ENCODE data around the gene LYZL4.

LYZL4 gene

GRCh38 chr3:42443819-42444436 is 33.5 kb upstream of the LYZL4 start:
- H3K79me2 ChIP-seq (ENCODE audit: low read length): no peaks in the 10 kb centered on the region
- peak; percentile 99 for TF ChIP-seq CTCF (IDR thresholded peaks at IDR 0.05; ENCODE audit: low read depth, low read length)
- no peak for TF ChIP-seq EZH2phosphoT487 (IDR thresholded peaks at IDR 0.05; ENCODE audit: low read depth)
- no peaks in the 10 kb centered on the region for H3K4me1 ChIP-seq (ENCODE audit: low read length)
- H3K27me3 ChIP-seq (ENCODE audit: low read depth, low read length): peaks cover 27% of the 10 kb centered on the region
- H3K36me3 ChIP-seq (replicated peaks; ENCODE audit: low read depth, low read length): no peaks in the 10 kb centered on the region
- H3K27ac ChIP-seq (ENCODE audit: low read length): no peak overlapping the region
- H3K4me2 ChIP-seq (ENCODE audit: low read length): no peak overlapping the region
- no peak overlapping the region for H3K4me3 ChIP-seq (ENCODE audit: low read length)
- H4K20me1 ChIP-seq (ENCODE audit: insufficient read depth, low read length): no peaks in the 10 kb centered on the region
- H3K9ac ChIP-seq (ENCODE audit: low read length): no peak overlapping the region
- H2AFZ ChIP-seq (ENCODE audit: low read depth, low read length): no peak overlapping the region
- no peaks in the 10 kb centered on the region for H3K9me3 ChIP-seq (ENCODE audit: insufficient read depth, low read length)

- H3K4me3 ChIP-seq (ENCODE audit: low read length): no peak overlapping the region
- peaks cover 4% of the 10 kb centered on the region for H3K4me1 ChIP-seq (ENCODE audit: low read length)
- no peak overlapping the region for H3K4me2 ChIP-seq (ENCODE audit: low read length)
- H4K20me1 ChIP-seq (ENCODE audit: insufficient read depth, low read length): no peaks in the 10 kb centered on the region
- H2AFZ ChIP-seq (ENCODE audit: low read depth, low read length): no peak overlapping the region
- H3K9me3 ChIP-seq (ENCODE audit: insufficient read depth, low read length): no peaks in the 10 kb centered on the region
- no peaks in the 10 kb centered on the region for H3K36me3 ChIP-seq (replicated peaks; ENCODE audit: low read depth, low read length)
- no peak overlapping the region for H3K9ac ChIP-seq (ENCODE audit: low read length)
- H3K27ac ChIP-seq (ENCODE audit: low read length): no peak overlapping the region
- peaks cover 27% of the 10 kb centered on the region for H3K27me3 ChIP-seq (ENCODE audit: low read depth, low read length)
- no peaks in the 10 kb centered on the region for H3K79me2 ChIP-seq (ENCODE audit: low read length)
- TF ChIP-seq CTCF (IDR thresholded peaks at IDR 0.05; ENCODE audit: low read depth, low read length) (no peak), EZH2phosphoT487 (IDR thresholded peaks at IDR 0.05; ENCODE audit: low read depth) (no peak)
Observed at GRCh38 chr3:42443292-42443691, 32.9 kb upstream of the LYZL4 start.

- H3K9me3 ChIP-seq (ENCODE audit: insufficient read depth, low read length): no peaks in the 10 kb centered on the region
- H3K27ac ChIP-seq (ENCODE audit: low read length): no peak overlapping the region
- no peak overlapping the region for H2AFZ ChIP-seq (ENCODE audit: low read depth, low read length)
- H3K36me3 ChIP-seq (replicated peaks; ENCODE audit: low read depth, low read length): no peaks in the 10 kb centered on the region
- no peak for TF ChIP-seq EZH2phosphoT487 (IDR thresholded peaks at IDR 0.05; ENCODE audit: low read depth)
- TF ChIP-seq CTCF (IDR thresholded peaks at IDR 0.05; ENCODE audit: low read depth, low read length): no peak
- peaks cover 27% of the 10 kb centered on the region for H3K27me3 ChIP-seq (ENCODE audit: low read depth, low read length)
- peaks cover 7% of the 10 kb centered on the region for H3K4me1 ChIP-seq (ENCODE audit: low read length)
- no peak overlapping the region for H3K4me3 ChIP-seq (ENCODE audit: low read length)
- no peak overlapping the region for H3K4me2 ChIP-seq (ENCODE audit: low read length)
- no peak overlapping the region for H3K9ac ChIP-seq (ENCODE audit: low read length)
- H4K20me1 ChIP-seq (ENCODE audit: insufficient read depth, low read length): no peaks in the 10 kb centered on the region
- no peaks in the 10 kb centered on the region for H3K79me2 ChIP-seq (ENCODE audit: low read length)
Observed at GRCh38 chr3:42442640-42443039, 32.2 kb upstream of the LYZL4 start.

GRCh38 chr3:42441791-42442190 is 31.4 kb upstream of the LYZL4 start:
- H3K4me1 ChIP-seq (ENCODE audit: low read length): peaks cover 7% of the 10 kb centered on the region
- H3K27me3 ChIP-seq (ENCODE audit: low read depth, low read length): peaks cover 27% of the 10 kb centered on the region
- H3K4me2 ChIP-seq (ENCODE audit: low read length): no peak overlapping the region
- H3K79me2 ChIP-seq (ENCODE audit: low read length): no peaks in the 10 kb centered on the region
- H3K9me3 ChIP-seq (ENCODE audit: insufficient read depth, low read length): no peaks in the 10 kb centered on the region
- H3K36me3 ChIP-seq (replicated peaks; ENCODE audit: low read depth, low read length): no peaks in the 10 kb centered on the region
- H3K27ac ChIP-seq (ENCODE audit: low read length): no peak overlapping the region
- H3K9ac ChIP-seq (ENCODE audit: low read length): no peak overlapping the region
- no peak for TF ChIP-seq EZH2phosphoT487 (IDR thresholded peaks at IDR 0.05; ENCODE audit: low read depth)
- no peak for TF ChIP-seq CTCF (IDR thresholded peaks at IDR 0.05; ENCODE audit: low read depth, low read length)
- H2AFZ ChIP-seq (ENCODE audit: low read depth, low read length): no peak overlapping the region
- no peak overlapping the region for H3K4me3 ChIP-seq (ENCODE audit: low read length)
- no peaks in the 10 kb centered on the region for H4K20me1 ChIP-seq (ENCODE audit: insufficient read depth, low read length)

All from OCI-LY3 (cell line).